PC-9 (cell line): ENCODE results near the gene LRRC7. TPM values are rescaled to one million over a fixed set of nuclear protein-coding genes. Genes with fewer than 3 reads are reported as not detected.

ENCODE experiments used
- BruUV-seq: library from RNA; stranded (reverse); fragments of 400-500 nt; replicated peaks from 2 replicates; lab custom pipeline; 2021; lab: Mats Ljungman, UMichigan
- CTCF ChIA-PET: fragments of 300-600 bp; sonication (Branson Sonifier 250); formaldehyde crosslinking; loops from one replicate; lab custom pipeline; 2022; ENCODE audit warnings: antibody characterized with exemption; lab: Charles Lee
- POLR2A ChIA-PET: fragments of 300-600 bp; sonication (Branson Sonifier 250); formaldehyde crosslinking; loops from one replicate; lab custom pipeline; 2022; ENCODE audit warnings: antibody characterized with exemption; ENCODE audit not compliant: unreplicated experiment; lab: Charles Lee
- DNase-seq, 2 experiments: peaks; one replicate each; pipeline versions ENCODE4 v3.0.0 to v3.0.0-alpha.2; 2015 to 2022; ENCODE audit warnings: mixed read lengths in 1 of 2
- H2AFZ ChIP-seq: fragments of 200-600 bp; sonication (generic); 2 replicates; pipeline ENCODE4 v1.8.1; 2017; ENCODE audit warnings: antibody characterized with exemption
- H3F3A ChIP-seq: fragments of 200-600 bp; sonication (generic); 2 replicates; pipeline ENCODE4 v1.8.1; 2017; ENCODE audit warnings: antibody characterized with exemption, mild to moderate bottlenecking, low read depth; ENCODE audit not compliant: insufficient read depth
- H3K27ac ChIP-seq: fragments of 200-600 bp; sonication (generic); 2 replicates; pipeline ENCODE4 v1.6.1; 2016; ENCODE audit warnings: mixed run types
- H3K27me3 ChIP-seq: fragments of 200-600 bp; sonication (generic); 2 replicates; pipeline ENCODE4 v1.6.1; 2016; ENCODE audit warnings: low read depth, mixed run types; ENCODE audit not compliant: insufficient read depth
- H3K36me3 ChIP-seq: fragments of 200-600 bp; sonication (generic); 2 replicates; pipeline ENCODE4 v1.6.1; 2016; ENCODE audit warnings: low read depth, mixed run types
- H3K4me1 ChIP-seq: fragments of 200-600 bp; sonication (generic); replicated peaks from 2 replicates; pipeline ENCODE4 v1.6.1; 2016; ENCODE audit warnings: mixed run types; ENCODE audit not compliant: insufficient read depth
- H3K4me2 ChIP-seq: fragments of 200-600 bp; sonication (generic); 2 replicates; pipeline ENCODE4 v1.6.1; 2017; ENCODE audit warnings: mixed run types
- H3K4me3 ChIP-seq: fragments of 200-600 bp; sonication (generic); 2 replicates; pipeline ENCODE4 v1.6.1; 2016; ENCODE audit warnings: mixed run types
- H3K79me2 ChIP-seq: fragments of 200-600 bp; sonication (generic); 2 replicates; pipeline ENCODE4 v1.6.1; 2017; ENCODE audit warnings: low read depth, mixed run types
- H3K9me2 ChIP-seq: fragments of 200-600 bp; sonication (generic); 2 replicates; pipeline ENCODE4 v1.8.1; 2017; ENCODE audit warnings: mild to moderate bottlenecking; ENCODE audit not compliant: insufficient read depth
- H3K9me3 ChIP-seq: fragments of 200-600 bp; sonication (generic); 2 replicates; pipeline ENCODE4 v1.8.1; 2016; ENCODE audit warnings: low read depth; ENCODE audit not compliant: insufficient read depth
- H4K20me1 ChIP-seq: fragments of 200-600 bp; sonication (generic); 2 replicates; pipeline ENCODE4 v1.8.1; 2017; ENCODE audit not compliant: insufficient read depth
- CTCF ChIP-seq: fragments of 200-600 bp; sonication (generic); conservative IDR thresholded peaks from 2 replicates; pipeline ENCODE4 v1.6.1; 2017; ENCODE audit warnings: mixed run types, antibody characterized with exemption, mild to moderate bottlenecking, moderate library complexity
- EZH2 ChIP-seq: fragments of 200-600 bp; sonication (generic); IDR thresholded peaks from 2 replicates; pipeline ENCODE4 v1.8.0; 2017; ENCODE audit warnings: antibody characterized with exemption, low read depth
- intact Hi-C: fragments of 100-400 bp; cut with micrococcal nuclease; formaldehyde crosslinking; loops from one replicate; pipeline ENCODE4 v1.10.0; 2022; ENCODE audit not compliant: unreplicated experiment
- total RNA-seq: library from RNA; stranded (reverse); gene quantifications from 2 replicates; pipeline ENCODE4 v1.2.3, GENCODE V29; 2021

Gene LRRC7
- total RNA-seq, 1 experiment from 2014 or later = not detected

- Histone ChIP-seq H3K9me2 (0 out of 2 replicates have a peak, but pooled peaks cover 4% of the 10 kb centered on the region), H3K4me2 (no peak overlapping the region), H3K36me3 (no peaks in the 10 kb centered on the region), H3K4me3 (no peak overlapping the region), H3K27ac (no peak overlapping the region), H3K27me3 (no peaks in the 10 kb centered on the region), H3K79me2 (no peaks in the 10 kb centered on the region), H4K20me1 (no peaks in the 10 kb centered on the region), H3K9me3 (no peaks in the 10 kb centered on the region; the same call in 1 of the 2 replicates), H3F3A (no peaks in the 10 kb centered on the region), H3K4me1 (no peaks in the 10 kb centered on the region), H2AFZ (no peak overlapping the region)
- BruUV-seq = no TSS peak
- TF ChIP-seq EZH2 (no peak), CTCF (no peak)
- ChIA-PET POLR2A (no interaction called here), CTCF (no interaction called here)
- DNase-seq = no peak
- intact Hi-C loops = no loop called here
Measured at GRCh38 chr1:70071601-70072000, 503.9 kb downstream of the LRRC7 start.

- no peak for TF ChIP-seq EZH2
- no peak for TF ChIP-seq CTCF
- CTCF ChIA-PET = no interaction called here
- intact Hi-C loops = no loop called here
- Histone ChIP-seq H3K27me3 (no peaks in the 10 kb centered on the region), H3K36me3 (no peaks in the 10 kb centered on the region), H4K20me1 (no peaks in the 10 kb centered on the region), H2AFZ (0 out of 2 replicates have a peak overlapping the region, but pooled peaks have one; percentile 2), H3K9me3 (no peaks in the 10 kb centered on the region; the same call in 1 of the 2 replicates), H3K4me2 (no peak overlapping the region), H3K4me3 (no peak overlapping the region), H3K4me1 (no peaks in the 10 kb centered on the region), H3F3A (no peaks in the 10 kb centered on the region), H3K9me2 (0 out of 2 replicates have a peak, but pooled peaks cover 4% of the 10 kb centered on the region), H3K27ac (no peak overlapping the region), H3K79me2 (no peaks in the 10 kb centered on the region)
- no TSS peak for BruUV-seq
- DNase-seq = no peak
- POLR2A ChIA-PET = no interaction called here
Measured at GRCh38 chr1:70072231-70072751, 504.6 kb downstream of the LRRC7 start.

DNA sequence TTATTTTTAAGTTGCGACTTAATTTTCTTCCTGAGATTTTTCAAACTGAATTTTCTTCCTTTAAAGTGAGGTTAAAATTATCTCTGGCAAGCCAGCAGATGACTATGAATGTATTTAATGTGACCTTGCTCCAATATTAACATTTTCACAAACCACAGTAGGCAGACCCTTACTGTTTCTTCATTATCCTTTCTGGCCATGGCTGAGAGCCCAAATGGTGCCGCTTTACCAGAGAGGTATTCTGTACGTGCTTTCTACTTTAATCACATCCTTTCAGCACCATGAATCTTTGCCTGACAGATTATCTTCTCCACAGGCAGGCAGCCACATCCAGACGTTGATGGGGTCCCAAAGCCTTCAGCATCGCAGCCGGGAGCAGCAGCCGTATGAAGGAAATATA, 508.0 kb downstream of the LRRC7 start:
- H3K79me2 ChIP-seq = no peaks in the 10 kb centered on the region
- intact Hi-C loops = no loop called here
- no peak for TF ChIP-seq CTCF
- no peak for TF ChIP-seq EZH2
- no peaks in the 10 kb centered on the region for H3K4me1 ChIP-seq
- H3K9me3 ChIP-seq = no peaks in the 10 kb centered on the region
- H3K27ac ChIP-seq = no peak overlapping the region
- H4K20me1 ChIP-seq = no peaks in the 10 kb centered on the region
- DNase-seq = no peak
- H3K4me3 ChIP-seq = no peak overlapping the region
- H3K27me3 ChIP-seq = no peaks in the 10 kb centered on the region
- ChIA-PET CTCF (no interaction called here), POLR2A (no interaction called here)
- BruUV-seq = no TSS peak
- H3F3A ChIP-seq = no peaks in the 10 kb centered on the region
- H3K9me2 ChIP-seq = no peaks in the 10 kb centered on the region
- H3K4me2 ChIP-seq = no peak overlapping the region
- no peaks in the 10 kb centered on the region for H3K36me3 ChIP-seq
- H2AFZ ChIP-seq = no peak overlapping the region
